Measurements from ENCODE around the gene RAB36. TPM values are rescaled to one million over a fixed set of nuclear protein-coding genes. Genes with fewer than 3 reads are reported as not detected.

The RAB36 gene
- total and polyA plus RNA-seq, 9 donors: 3.9 to 18.7 (median 6.3) TPM

- no peak for DNase-seq
- intact Hi-C loops (cut with DNase I): no loop called here
- no peak overlapping the region for H3K4me3 ChIP-seq
These were observed 60.2 kb downstream of the RAB36 start for GRCh38 chr22:23205339-23206049.

DNA sequence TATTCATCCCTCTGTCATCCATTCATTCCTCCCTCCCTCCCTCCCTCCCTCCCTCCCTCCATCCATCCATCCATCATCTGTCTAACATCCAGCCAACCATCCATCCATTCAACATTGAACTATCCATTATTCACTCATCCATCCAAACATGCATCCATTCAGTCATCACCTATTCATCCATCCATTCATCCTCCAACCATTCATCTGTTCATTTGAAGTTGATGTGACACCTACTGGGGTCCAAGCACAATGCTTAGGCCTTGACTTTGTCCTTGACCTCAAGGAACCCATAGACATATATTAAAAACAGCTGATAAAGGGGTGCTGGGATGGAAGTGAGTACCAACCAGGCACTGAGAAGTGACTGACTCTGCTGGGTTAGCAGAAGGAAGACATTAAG lies 61.6 kb downstream of the RAB36 start:
- Histone ChIP-seq H3K27me3 (no peaks in the 10 kb centered on the region), H3K4me1 (ENCODE audit: insufficient read depth) (peaks cover 9% of the 10 kb centered on the region), H3K36me3 (no peaks in the 10 kb centered on the region), H3K27ac (no peak overlapping the region), H3K4me3 (no peak overlapping the region), H3K9me3 (no peaks in the 10 kb centered on the region)
- DNase-seq: no peak
- intact Hi-C loops (cut with DNase I): no loop called here
- no peak for TF ChIP-seq EP300 (IDR thresholded peaks at IDR 0.05)
- TF ChIP-seq, protein P1, sequence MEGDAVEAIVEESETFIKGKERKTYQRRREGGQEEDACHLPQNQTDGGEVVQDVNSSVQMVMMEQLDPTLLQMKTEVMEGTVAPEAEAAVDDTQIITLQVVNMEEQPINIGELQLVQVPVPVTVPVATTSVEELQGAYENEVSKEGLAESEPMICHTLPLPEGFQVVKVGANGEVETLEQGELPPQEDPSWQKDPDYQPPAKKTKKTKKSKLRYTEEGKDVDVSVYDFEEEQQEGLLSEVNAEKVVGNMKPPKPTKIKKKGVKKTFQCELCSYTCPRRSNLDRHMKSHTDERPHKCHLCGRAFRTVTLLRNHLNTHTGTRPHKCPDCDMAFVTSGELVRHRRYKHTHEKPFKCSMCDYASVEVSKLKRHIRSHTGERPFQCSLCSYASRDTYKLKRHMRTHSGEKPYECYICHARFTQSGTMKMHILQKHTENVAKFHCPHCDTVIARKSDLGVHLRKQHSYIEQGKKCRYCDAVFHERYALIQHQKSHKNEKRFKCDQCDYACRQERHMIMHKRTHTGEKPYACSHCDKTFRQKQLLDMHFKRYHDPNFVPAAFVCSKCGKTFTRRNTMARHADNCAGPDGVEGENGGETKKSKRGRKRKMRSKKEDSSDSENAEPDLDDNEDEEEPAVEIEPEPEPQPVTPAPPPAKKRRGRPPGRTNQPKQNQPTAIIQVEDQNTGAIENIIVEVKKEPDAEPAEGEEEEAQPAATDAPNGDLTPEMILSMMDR (IDR thresholded peaks at IDR 0.05): no peak
- TF ChIP-seq POLR2A (IDR thresholded peaks at IDR 0.05): no peak

More at GRCh38 chr22:23205339-23206049, 60.2 kb downstream of the RAB36 start:
- TF ChIP-seq, protein P1 (IDR thresholded peaks at IDR 0.05): no peak
- TF ChIP-seq POLR2A (IDR thresholded peaks at IDR 0.05): no peak
- no peak for TF ChIP-seq EP300 (IDR thresholded peaks at IDR 0.05)
- H3K27ac ChIP-seq: no peak overlapping the region
- peaks cover 10% of the 10 kb centered on the region for H3K4me1 ChIP-seq (ENCODE audit: insufficient read depth)
- WGBS, 3 donors: 70 to 86% (median 85%) methylated on average over 9 of the region's 9 CpGs
- H3K36me3 ChIP-seq: no peaks in the 10 kb centered on the region
- no peaks in the 10 kb centered on the region for H3K9me3 ChIP-seq
- H3K27me3 ChIP-seq: no peaks in the 10 kb centered on the region

DNA sequence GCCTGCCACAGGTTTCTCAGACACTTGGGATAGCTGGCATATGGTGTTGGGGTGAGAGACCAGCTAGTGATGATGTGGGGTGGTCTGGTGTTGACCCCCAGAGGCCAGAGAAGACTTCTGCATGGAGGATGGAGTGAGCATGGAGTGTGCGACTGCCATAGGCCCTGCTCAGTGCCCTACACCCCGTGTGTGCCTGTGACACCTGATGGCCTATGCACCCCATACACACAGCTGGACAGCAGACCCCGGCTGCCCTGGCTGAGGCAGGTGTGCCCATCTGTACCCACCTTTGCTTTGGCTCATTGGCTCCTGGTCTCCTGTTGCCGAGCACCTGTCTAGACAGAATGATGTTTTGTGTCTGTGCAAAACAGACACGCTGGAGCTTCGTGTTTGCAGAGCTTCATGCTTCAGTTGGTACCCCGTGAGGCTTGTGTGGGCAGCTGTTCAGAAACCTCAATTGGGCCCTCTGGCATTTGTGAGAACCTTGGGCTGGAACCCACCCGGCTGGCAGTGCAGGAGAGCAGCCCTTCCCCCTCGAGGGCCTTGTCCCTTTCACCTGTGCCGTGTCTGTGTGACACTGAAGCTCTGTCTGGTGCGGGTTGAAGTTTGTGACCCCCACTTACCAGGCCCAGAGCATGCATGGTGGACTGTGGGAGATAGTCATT lies 62.6 kb downstream of the RAB36 start:
- no peaks in the 10 kb centered on the region for H3K9me3 ChIP-seq
- no peak for DNase-seq
- TF ChIP-seq POLR2A (IDR thresholded peaks at IDR 0.05): no peak
- TF ChIP-seq, protein P1 (IDR thresholded peaks at IDR 0.05): no peak
- no peak for TF ChIP-seq EP300 (IDR thresholded peaks at IDR 0.05)
- no peak overlapping the region for H3K4me3 ChIP-seq
- WGBS, 3 donors: 89 to 95% (median 94%) methylated on average over 11 of the region's 11 CpGs
- no peaks in the 10 kb centered on the region for H3K36me3 ChIP-seq
- intact Hi-C loops (cut with DNase I): no loop called here
- H3K4me1 ChIP-seq (ENCODE audit: insufficient read depth): peaks cover 9% of the 10 kb centered on the region
- no peaks in the 10 kb centered on the region for H3K27me3 ChIP-seq
- no peak overlapping the region for H3K27ac ChIP-seq

- no peaks in the 10 kb centered on the region for H3K36me3 ChIP-seq
- H3K27ac ChIP-seq: no peak overlapping the region
- no peak overlapping the region for H3K4me3 ChIP-seq
- no peak for DNase-seq
- intact Hi-C loops (cut with DNase I): no loop called here
- TF ChIP-seq EP300 (IDR thresholded peaks at IDR 0.05): no peak
- TF ChIP-seq POLR2A (IDR thresholded peaks at IDR 0.05): no peak
- TF ChIP-seq, protein P1 (IDR thresholded peaks at IDR 0.05): no peak
- H3K4me1 ChIP-seq (ENCODE audit: insufficient read depth): peaks cover 3% of the 10 kb centered on the region
- WGBS, 3 donors: 86 to 87% (median 87%) methylated on average over 6 of the region's 6 CpGs
- H3K27me3 ChIP-seq: no peaks in the 10 kb centered on the region
- H3K9me3 ChIP-seq: no peaks in the 10 kb centered on the region
These were observed 65.3 kb downstream of the RAB36 start for GRCh38 chr22:23210428-23211170.

Data from ovary (tissue), 9 donors.